ENCODE data around the gene ATPAF2.
A peak's percentile ranks its signal among the peaks of the same experiment; 100 is the strongest.

Gene ATPAF2

GRCh38 chr17:18039535-18040260 is 730 bp upstream of the ATPAF2 start:
- DNase-seq (ENCODE audit: low spot score) = no peak

DNA sequence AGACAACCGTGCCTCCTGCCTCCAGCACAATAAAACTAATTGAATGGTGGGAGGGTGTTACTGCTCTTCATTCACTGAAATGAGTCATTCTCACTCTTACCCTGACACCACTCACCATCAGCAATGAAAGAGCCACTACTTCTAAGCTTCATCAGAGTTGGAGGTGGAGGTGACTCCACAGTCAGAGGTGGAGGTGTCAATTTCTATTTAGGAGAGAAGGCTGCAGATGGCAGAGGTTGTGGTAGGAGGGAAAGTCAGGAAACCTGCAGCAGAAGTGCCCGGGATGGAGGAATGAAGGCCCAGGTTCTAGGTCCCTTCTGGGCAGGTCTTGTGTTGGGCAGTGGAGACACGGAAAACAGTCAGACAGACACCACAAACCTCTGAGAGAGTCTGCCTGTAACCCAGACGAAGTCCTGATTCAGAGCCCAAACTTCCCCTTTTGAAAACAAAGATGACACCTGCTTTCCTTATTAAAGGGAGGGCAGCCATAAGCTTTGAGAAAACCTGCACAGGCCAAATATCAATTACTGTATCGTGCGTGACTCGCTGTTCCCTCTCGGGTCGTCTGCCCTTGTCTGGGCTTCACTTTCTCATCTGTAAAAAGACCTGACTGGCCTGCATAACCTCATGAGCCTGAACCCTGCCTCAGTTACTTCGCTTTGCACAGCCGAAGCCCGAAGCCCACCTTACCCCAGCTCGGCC is 668 bp downstream of the ATPAF2 start:
- no peak for DNase-seq (ENCODE audit: low spot score)

DNA sequence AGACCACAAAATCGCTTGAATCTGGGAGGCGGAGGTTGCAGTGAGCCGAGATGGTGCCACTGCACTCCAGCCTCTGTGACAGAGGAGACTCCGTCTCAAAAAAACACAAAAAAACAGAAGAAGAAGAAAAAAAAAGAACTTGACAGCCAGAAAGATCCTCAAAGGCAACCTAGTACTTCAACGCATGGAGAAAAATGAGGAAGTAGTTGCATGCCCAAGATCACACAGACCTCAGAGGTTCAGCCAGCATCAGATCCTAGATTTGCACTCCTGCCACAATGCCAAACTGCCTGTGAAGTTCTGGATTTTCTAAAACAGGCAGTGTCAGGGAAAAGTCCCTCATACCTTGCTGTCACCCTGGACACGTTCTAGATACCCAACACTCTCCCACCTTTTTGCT is 1.5 kb downstream of the ATPAF2 start:
- DNase-seq (ENCODE audit: low spot score) = no peak

GRCh38 chr17:18035704-18036103 is 3.3 kb downstream of the ATPAF2 start:
- no peak for DNase-seq (ENCODE audit: low spot score)

DNA sequence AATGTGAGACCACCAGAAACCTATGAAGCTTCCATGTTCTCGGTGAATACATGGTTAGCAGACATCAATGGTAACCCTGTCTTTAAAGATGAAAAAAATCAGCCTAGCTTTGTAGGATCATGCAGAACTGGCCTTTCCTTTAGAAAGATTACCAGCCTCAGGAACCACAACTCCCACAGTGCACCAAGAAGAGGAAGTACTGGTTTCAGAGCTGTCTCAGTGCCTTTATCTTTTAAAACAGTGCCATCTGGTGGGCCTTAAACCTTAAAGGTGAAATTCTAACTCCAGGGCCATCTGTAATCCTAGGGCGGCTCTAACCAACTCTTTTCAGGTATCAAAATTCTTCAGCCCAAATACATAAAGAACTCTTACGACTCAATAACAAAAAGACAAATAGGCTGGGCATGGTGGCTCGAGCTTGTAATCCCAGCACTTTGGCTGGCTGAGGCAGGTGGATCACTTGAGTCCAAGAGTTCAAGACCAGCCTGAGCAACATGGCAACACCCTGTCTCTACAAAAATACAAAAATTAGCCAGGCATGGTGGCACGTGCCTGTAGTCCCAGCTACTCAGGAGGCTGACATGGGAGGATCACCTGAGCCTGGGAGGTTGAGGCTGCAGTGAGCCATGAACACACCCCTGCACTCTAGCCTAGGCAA is 5.4 kb downstream of the ATPAF2 start:
- peak; percentile 77 for DNase-seq (ENCODE audit: low spot score)

GRCh38 chr17:18031955-18032354 is 7.0 kb downstream of the ATPAF2 start:
- DNase-seq (ENCODE audit: low spot score) = no peak

GRCh38 chr17:18028952-18029540 is 9.9 kb downstream of the ATPAF2 start:
- DNase-seq (ENCODE audit: low spot score) = no peak

DNA sequence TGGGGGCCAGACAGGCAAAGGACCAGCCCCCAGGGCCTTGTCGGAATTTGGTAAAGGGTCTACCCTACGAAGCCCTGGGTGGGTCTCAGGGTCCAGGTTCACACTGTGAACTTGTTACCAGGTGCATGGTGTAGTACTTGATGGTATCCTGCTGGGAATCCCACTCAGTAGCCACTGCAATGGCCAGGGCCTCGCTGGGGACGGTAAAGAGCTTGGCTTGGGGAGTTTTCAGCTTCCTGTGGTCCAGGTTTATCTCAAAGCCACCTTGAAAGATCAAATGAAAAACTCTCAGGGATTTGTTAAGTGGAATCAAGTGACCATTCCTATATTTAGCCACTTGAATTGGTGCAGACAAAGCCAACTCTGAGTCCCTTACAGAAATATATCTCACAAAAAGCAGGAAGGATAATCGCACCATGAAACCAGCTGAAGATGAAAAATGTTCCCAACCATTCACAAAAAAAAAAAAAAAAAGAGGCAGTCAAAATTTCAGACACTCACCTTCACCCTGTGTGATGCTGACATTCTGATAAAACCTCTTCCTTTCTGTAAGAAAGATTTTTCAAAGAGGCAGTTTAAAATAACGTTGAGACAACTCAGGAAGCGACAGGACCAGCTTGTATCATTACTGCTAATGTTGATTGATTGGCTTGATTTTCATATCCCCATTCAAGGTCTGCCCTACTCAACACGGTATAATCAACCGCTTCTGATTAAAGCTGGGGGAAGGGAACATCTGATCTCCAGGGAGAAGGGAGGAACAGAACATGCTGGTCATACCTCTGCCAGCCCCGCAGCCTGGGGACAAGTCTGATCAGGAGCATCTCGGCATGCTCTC is 10.6 kb downstream of the ATPAF2 start:
- no peak for DNase-seq (ENCODE audit: low spot score)

- DNase-seq (ENCODE audit: low spot score) = no peak
Observed at GRCh38 chr17:18027280-18027679, 11.7 kb downstream of the ATPAF2 start.

DNA sequence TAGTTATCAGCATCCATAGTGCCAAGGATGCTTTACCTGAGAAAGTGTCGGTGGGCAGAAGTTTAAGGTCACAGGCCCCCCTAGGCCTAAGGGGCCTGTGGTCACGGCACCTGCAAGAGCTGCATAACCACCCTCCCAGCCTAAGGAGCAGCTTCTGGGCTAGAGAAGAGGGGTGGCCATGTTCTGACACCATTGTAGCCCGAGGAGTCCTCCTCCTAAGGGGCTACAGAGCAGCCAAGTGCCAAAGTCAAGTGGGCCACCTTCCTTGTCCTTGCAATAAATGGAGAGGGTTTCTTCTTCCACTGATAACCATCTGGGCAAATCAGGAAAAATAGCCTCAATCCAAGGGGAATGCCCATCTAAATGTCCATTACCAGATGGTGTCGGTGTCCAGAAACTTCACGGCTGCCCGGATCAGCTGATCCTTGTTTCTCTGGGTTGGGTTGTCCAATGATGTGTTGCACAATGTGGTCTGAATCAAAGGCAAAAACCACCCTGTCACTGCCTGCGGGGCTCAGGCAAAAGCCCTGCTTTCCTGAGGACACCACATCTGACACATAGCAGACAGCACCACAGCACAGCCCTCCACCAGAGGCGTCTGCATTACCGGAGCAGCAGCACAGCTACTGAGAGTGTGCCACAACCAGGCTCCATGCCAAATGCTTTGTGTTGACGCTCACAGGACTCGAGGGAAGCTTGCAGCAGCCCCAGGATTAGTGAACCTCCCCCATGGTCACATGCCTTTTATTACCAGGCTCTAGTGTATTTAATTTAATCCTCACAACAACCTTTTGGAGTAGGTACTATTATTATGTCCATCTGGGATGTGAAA is 12.8 kb downstream of the ATPAF2 start:
- DNase-seq (ENCODE audit: low spot score) = no peak

DNA sequence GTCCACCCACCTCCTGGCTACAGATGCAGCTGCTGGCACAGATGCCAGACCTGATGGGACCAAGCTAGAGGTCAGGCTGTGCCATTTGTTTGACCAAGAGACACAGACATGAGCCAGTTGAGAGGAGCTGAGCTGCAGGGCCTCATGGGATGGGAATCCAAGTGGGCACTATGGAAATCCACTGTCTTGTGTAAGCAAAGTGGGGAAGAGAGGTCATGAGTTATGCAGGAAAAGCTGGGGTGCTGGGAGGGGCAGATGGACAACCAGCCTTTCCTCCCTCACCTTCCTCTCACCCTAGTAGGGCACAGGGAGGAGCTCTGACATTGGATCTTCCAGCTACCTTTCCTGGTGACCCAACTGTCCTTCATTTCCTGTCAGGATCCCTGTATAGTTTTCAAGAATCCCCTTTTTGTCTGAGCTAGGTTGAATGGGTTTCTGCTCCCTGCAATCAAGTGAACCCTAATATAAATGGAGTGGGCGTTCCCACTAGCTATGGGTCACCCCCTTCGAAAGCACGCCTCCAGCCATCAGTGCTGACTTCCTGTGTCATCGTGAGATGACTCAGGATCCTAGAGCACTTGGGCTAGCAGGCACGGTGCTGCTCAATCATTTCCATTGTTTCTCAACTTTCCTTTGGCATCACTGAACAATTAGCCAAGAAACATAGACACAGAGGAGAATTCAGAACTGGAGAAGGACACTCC is 13.6 kb downstream of the ATPAF2 start:
- no peak for DNase-seq (ENCODE audit: low spot score)

DNA sequence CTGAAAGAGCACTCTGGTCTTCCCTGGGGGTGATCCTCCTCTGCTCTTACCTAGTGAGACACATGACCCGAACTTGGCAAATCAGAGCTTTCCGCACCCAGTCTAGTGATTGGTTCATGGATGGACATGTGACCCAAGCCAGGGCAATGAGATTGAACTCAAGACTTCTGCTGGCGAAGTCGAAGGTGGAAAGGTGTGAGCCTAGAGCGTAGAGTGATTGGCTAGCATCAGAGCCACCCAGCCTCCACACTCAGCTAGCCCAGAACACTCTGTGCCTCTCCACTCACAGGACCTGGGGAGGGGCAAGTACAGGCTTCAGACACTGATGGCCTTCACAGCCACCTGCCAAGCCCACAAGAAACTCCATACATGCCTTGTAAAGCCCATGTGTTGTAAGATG is 17.6 kb downstream of the ATPAF2 start:
- DNase-seq (ENCODE audit: low spot score) = no peak

- DNase-seq (ENCODE audit: low spot score) = no peak
Observed at GRCh38 chr17:18020971-18021370, 18.0 kb downstream of the ATPAF2 start.

DNA sequence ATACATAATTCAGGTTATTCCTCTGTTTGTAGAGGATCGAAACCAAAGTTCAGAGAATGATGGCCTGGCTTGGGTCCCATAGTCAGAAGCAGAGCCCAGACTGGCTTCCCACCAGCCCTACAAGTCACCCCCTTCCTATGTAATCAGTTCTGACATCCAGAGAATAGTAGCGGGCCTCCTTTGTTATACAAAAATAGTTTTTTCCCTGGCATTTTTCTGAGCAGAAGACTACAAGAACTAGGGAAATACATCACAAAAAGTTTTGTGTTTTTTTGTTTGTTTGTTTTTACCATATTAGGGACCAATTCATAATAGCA is 19.2 kb downstream of the ATPAF2 start:
- no peak for DNase-seq (ENCODE audit: low spot score)

DNA sequence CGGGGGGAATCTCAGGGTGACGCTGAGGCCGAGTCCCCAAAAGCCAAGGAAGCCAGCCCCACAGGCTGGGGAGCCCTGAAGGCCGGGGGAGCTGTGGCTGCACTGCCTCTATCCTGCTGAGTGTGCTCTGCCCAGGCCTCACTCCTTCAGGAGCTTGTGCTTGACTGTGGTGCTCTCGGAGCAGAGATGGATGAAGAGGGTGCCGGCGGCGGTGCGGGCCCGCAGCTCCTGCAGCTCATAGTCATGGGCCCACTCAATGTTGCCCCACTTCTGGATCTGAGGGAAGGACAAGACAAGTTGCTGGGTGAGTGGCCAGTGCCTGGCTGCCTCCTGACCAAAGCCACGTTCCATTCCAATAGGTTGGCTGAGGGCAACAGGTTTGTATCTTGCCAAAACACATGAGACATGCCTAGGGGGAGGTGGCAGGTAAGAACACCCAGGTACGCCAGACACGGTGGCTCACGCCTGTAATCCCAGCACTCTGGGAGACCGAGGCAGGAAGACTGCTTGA is 20.5 kb downstream of the ATPAF2 start:
- DNase-seq (ENCODE audit: low spot score) = no peak

- no peak for DNase-seq (ENCODE audit: low spot score)
Observed at GRCh38 chr17:18017958-18018357, 21.0 kb downstream of the ATPAF2 start.

DNA sequence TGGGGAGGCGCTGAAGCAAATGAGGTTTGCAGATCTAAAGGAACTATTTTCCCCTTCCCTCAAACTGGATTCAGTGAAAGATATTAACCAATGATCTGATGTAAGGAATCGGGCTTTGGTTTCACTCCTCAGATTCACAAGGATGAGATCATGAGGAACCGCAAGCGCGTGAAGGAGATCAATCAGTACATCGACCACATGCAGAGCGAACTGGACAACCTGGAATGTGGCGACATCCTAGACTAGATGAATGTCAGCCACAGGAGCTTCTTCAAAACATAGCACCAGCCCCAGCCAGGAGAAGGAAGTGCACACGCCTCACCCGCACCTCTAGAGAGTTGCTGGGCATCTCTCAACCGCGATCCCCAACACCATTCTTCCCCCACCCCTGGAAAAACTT is 22.5 kb downstream of the ATPAF2 start:
- no peak for DNase-seq (ENCODE audit: low spot score)

- DNase-seq (ENCODE audit: low spot score) = no peak
Observed at GRCh38 chr17:18015593-18015992, 23.4 kb downstream of the ATPAF2 start.

GRCh38 chr17:18014006-18014405 is 25.0 kb downstream of the ATPAF2 start:
- no peak for DNase-seq (ENCODE audit: low spot score)

- no peak for DNase-seq (ENCODE audit: low spot score)
Observed at GRCh38 chr17:18011286-18011685, 27.7 kb downstream of the ATPAF2 start.
